SK-N-SH treated with all-trans-retinoic acid at 6 μM for 48 hours (cell line): Measurements from ENCODE around the gene EEIG2.

Experiments
- ATAC-seq: fragments of 200-7000 bp; cut with Tn5 transposase; 3 replicates; pipeline ENCODE4 v1.9.1; 2020; ENCODE audit warnings: mild to moderate bottlenecking, moderate library complexity
- BACH2 ChIP-seq: fragments of 250-450 bp; sonication (Bioruptor Pico); IDR thresholded peaks from 2 replicates; pipeline ENCODE4 v1.9.0; 2021; ENCODE audit warnings: mild to moderate bottlenecking, borderline replicate concordance
- CSDC2 ChIP-seq: fragments of 250-450 bp; sonication (Bioruptor Pico); IDR thresholded peaks from 2 replicates; pipeline ENCODE4 v1.5.0; 2020; ENCODE audit warnings: mild to moderate bottlenecking, moderate library complexity
- GLIS3 ChIP-seq: fragments of 250-450 bp; sonication (Bioruptor Pico); IDR thresholded peaks from 2 replicates; pipeline ENCODE4 v1.5.0; 2020; ENCODE audit warnings: mild to moderate bottlenecking, moderate library complexity
- ISL1 ChIP-seq: fragments of 250-450 bp; sonication (Bioruptor Pico); IDR thresholded peaks from 2 replicates; pipeline ENCODE4 v2.1.2; 2022; ENCODE audit warnings: mild to moderate bottlenecking, moderate library complexity
- OSR1 ChIP-seq: fragments of 250-450 bp; sonication (Bioruptor Pico); IDR thresholded peaks from 2 replicates; pipeline ENCODE4 v1.8.0; 2022; ENCODE audit warnings: moderate library complexity, mild to moderate bottlenecking, inconsistent platforms
- PPARA ChIP-seq: fragments of 250-450 bp; sonication (Bioruptor Pico); IDR thresholded peaks from 2 replicates; pipeline ENCODE4 v1.5.0; 2020; ENCODE audit warnings: mild to moderate bottlenecking, borderline replicate concordance
- RARB ChIP-seq: fragments of 250-450 bp; sonication (Bioruptor Pico); IDR thresholded peaks from 2 replicates; pipeline ENCODE4 v1.8.0; 2021; ENCODE audit warnings: mild to moderate bottlenecking, moderate library complexity
- SNAI2 ChIP-seq: fragments of 250-450 bp; sonication (Bioruptor Pico); IDR thresholded peaks from 2 replicates; pipeline ENCODE4 v1.5.0; 2020; ENCODE audit warnings: mild to moderate bottlenecking, moderate library complexity
- TCF4 ChIP-seq: fragments of 250-450 bp; sonication (Bioruptor Pico); IDR thresholded peaks from 2 replicates; pipeline ENCODE4 v1.8.0; 2021; ENCODE audit warnings: mild to moderate bottlenecking, moderate library complexity, borderline replicate concordance
- TOX ChIP-seq: fragments of 250-450 bp; sonication (Bioruptor Pico); IDR thresholded peaks from 2 replicates; pipeline ENCODE4 v1.8.0; 2021; ENCODE audit warnings: mild to moderate bottlenecking, moderate library complexity, borderline replicate concordance
- ZFP3 ChIP-seq: fragments of 250-450 bp; sonication (Bioruptor Pico); IDR thresholded peaks from 2 replicates; pipeline ENCODE4 v1.5.0; 2020; ENCODE audit warnings: mild to moderate bottlenecking, moderate library complexity
- ZFP30 ChIP-seq: fragments of 450-650 bp; formaldehyde crosslinking; IDR thresholded peaks from 2 replicates; pipeline ENCODE4 v1.5.0; 2022; ENCODE audit warnings: mild to moderate bottlenecking, moderate library complexity
- ZNF565 ChIP-seq: fragments of 450-650 bp; formaldehyde crosslinking; conservative IDR thresholded peaks from 2 replicates; pipeline ENCODE4 v1.5.0; 2020; ENCODE audit warnings: low read depth, mild to moderate bottlenecking, moderate library complexity
- ZNF8 ChIP-seq: fragments of 450-650 bp; formaldehyde crosslinking; IDR thresholded peaks from 2 replicates; pipeline ENCODE4 v1.5.0; 2020; ENCODE audit warnings: mild to moderate bottlenecking, moderate library complexity
- TF ChIP-seq, protein P1 (sequence below): fragments of 250-450 bp; sonication (Bioruptor Pico); IDR thresholded peaks from 2 replicates; pipeline ENCODE4 v1.5.0; 2020; ENCODE audit warnings: mild to moderate bottlenecking, moderate library complexity
- TF ChIP-seq, protein P2 (sequence below): fragments of 250-450 bp; sonication (Bioruptor Pico); IDR thresholded peaks from 2 replicates; pipeline ENCODE4 v1.5.1; 2021; ENCODE audit warnings: mild to moderate bottlenecking, moderate library complexity
- TF ChIP-seq, protein P3 (sequence below): fragments of 250-450 bp; sonication (Bioruptor Pico); IDR thresholded peaks from 2 replicates; pipeline ENCODE4 v1.5.1; 2020; ENCODE audit warnings: low read depth, mild to moderate bottlenecking, moderate library complexity
- TF ChIP-seq, protein P4 (sequence below): fragments of 250-450 bp; sonication (Bioruptor Pico); IDR thresholded peaks from 2 replicates; pipeline ENCODE4 v1.8.0; 2020; ENCODE audit warnings: mild to moderate bottlenecking, moderate library complexity, borderline replicate concordance

The EEIG2 gene

DNA sequence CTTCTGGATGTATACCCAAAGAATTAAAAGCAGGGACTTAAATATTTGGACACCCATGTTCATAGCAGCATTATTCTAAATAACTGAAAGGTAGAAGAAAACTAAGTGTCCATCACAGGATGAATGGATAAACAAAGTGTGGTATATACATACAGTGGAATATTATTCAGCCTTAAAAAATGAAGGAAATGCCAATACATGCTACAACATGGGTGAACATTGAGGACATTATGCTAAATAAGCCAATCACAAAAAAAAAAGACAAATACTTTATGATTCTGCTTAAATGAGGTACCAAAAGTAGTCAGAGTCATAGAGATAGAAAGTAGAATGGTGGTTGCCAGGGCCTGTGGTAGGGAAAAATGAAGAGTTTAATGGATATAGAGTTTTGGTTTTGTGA lies 14.1 kb downstream of the EEIG2 start:
- TF ChIP-seq BACH2 (CRISPR knock-in tag) (no peak), ZNF8 (CRISPR knock-in tag) (0 out of 2 replicates have a peak, but pooled peaks have one; percentile 29)
- TF ChIP-seq, protein P1, sequence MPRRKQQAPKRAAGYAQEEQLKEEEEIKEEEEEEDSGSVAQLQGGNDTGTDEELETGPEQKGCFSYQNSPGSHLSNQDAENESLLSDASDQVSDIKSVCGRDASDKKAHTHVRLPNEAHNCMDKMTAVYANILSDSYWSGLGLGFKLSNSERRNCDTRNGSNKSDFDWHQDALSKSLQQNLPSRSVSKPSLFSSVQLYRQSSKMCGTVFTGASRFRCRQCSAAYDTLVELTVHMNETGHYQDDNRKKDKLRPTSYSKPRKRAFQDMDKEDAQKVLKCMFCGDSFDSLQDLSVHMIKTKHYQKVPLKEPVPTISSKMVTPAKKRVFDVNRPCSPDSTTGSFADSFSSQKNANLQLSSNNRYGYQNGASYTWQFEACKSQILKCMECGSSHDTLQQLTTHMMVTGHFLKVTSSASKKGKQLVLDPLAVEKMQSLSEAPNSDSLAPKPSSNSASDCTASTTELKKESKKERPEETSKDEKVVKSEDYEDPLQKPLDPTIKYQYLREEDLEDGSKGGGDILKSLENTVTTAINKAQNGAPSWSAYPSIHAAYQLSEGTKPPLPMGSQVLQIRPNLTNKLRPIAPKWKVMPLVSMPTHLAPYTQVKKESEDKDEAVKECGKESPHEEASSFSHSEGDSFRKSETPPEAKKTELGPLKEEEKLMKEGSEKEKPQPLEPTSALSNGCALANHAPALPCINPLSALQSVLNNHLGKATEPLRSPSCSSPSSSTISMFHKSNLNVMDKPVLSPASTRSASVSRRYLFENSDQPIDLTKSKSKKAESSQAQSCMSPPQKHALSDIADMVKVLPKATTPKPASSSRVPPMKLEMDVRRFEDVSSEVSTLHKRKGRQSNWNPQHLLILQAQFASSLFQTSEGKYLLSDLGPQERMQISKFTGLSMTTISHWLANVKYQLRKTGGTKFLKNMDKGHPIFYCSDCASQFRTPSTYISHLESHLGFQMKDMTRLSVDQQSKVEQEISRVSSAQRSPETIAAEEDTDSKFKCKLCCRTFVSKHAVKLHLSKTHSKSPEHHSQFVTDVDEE (CRISPR knock-in tag) = no peak

DNA sequence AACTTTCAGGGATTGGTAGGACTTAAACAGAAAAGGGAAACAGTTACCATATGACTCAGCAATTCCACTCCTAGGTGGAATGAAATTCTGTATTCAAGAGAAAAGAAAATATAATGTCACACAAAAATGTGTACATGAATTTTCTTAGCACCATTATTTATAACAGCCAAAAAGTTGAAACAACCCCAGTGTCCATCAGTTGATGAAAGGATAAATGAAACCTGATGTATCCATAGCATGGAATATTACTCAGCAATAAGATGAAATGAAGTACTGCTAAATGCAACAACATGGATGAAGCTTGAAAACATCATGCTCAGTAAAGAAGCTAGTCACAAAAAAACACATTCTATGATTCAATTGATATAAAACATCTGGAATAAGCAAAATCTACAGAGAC lies 15.5 kb downstream of the EEIG2 start:
- ATAC-seq = peak; percentile 57; the same call in 2 of the 3 replicates
- TF ChIP-seq, protein P2, sequence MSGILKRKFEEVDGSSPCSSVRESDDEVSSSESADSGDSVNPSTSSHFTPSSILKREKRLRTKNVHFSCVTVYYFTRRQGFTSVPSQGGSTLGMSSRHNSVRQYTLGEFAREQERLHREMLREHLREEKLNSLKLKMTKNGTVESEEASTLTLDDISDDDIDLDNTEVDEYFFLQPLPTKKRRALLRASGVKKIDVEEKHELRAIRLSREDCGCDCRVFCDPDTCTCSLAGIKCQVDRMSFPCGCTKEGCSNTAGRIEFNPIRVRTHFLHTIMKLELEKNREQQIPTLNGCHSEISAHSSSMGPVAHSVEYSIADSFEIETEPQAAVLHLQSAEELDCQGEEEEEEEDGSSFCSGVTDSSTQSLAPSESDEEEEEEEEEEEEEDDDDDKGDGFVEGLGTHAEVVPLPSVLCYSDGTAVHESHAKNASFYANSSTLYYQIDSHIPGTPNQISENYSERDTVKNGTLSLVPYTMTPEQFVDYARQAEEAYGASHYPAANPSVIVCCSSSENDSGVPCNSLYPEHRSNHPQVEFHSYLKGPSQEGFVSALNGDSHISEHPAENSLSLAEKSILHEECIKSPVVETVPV (CRISPR knock-in tag) = no peak
- TF ChIP-seq ISL1 (CRISPR knock-in tag) (no peak), TOX (CRISPR knock-in tag) (no peak), OSR1 (CRISPR knock-in tag) (no peak), GLIS3 (CRISPR knock-in tag) (no peak), RARB (CRISPR knock-in tag) (no peak), ZNF565 (no peak)

More for the DNA sequence above, 14.1 kb downstream of the EEIG2 start:
- ATAC-seq = no peak

DNA sequence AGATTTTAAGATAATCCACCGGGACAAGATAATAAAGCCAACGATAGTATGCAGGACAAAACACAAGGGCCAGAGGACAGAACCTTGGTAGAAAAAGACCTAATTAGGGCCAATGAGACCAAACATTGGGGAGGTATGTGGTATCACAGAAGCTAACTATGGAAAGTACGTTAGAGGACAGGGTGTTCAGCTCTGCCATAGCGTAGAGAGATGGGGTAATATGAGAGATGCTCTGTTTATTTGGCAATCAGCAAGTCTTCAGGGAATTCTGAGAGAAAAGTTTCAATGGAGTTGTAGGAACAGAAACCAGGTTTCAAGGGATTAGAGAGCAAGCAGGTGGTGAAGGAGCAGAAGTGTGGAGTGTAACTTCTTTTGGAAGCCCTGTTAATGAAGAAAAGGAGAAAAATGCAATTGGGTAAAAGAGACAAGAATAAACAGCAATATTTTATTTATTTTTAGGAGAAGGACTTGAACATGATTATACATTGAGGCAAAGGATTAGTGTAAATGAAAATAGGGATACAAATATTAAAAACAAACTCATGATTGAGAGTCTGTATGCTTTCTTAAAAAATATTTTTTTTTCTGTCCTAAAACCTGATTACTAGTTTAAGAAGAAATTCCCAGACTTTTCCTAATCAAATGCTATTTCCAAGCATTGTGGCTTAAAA lies 24.0 kb downstream of the EEIG2 start:
- ATAC-seq = no peak
- TF ChIP-seq ZFP3 (CRISPR knock-in tag) = no peak
- no peak for TF ChIP-seq RARB (CRISPR knock-in tag)
- TF ChIP-seq, protein P3, sequence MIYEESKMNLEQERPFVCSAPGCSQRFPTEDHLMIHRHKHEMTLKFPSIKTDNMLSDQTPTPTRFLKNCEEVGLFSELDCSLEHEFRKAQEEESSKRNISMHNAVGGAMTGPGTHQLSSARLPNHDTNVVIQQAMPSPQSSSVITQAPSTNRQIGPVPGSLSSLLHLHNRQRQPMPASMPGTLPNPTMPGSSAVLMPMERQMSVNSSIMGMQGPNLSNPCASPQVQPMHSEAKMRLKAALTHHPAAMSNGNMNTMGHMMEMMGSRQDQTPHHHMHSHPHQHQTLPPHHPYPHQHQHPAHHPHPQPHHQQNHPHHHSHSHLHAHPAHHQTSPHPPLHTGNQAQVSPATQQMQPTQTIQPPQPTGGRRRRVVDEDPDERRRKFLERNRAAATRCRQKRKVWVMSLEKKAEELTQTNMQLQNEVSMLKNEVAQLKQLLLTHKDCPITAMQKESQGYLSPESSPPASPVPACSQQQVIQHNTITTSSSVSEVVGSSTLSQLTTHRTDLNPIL = no peak

DNA sequence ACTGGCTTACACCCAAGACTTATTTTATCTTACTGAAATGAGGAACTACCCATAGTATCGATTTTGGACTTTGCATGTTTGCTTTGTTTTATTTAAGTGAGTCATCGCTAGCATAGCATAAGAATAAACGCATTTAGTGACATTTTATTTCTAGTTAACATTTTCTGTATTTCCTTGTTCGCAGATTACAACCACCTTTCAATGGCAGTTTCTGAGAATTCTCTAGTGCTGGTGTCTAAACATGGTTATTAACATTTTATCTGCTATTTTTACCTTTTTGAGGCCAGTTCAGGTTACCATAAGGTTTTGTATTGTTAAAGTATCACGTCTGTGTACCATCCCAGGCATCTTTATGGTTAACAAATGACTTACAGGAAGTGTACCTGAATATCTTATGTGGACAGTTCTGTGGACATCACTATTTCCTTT lies 24.5 kb downstream of the EEIG2 start:
- TF ChIP-seq OSR1 (CRISPR knock-in tag) (no peak), PPARA (no peak), BACH2 (CRISPR knock-in tag) (no peak), TOX (CRISPR knock-in tag) (no peak), SNAI2 (no peak), ZNF565 (no peak)
- TF ChIP-seq, protein P3 = no peak
- TF ChIP-seq, protein P1 (CRISPR knock-in tag) = no peak
- TF ChIP-seq, all 23 proteins: peak for 0
- no peak for ATAC-seq

DNA sequence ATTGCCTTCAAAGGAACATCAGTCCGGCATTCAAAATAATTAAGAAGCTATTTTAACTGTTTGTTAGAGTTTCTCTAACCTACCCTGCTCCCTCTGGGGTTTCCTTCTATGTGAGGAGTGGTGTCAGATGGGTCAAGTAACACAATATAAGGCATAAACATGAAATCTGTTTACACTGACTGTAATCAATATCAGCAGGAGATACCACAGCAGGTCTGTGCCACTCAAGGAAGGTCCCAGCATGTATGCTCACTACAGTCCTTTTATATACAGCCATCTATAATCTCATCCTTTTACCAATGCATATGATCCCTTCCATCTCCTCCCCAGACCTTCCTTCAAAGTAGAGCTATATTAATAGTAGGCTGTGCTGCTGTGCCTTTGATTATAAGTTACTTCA lies 25.4 kb downstream of the EEIG2 start:
- peak; percentile 57 for ATAC-seq
- no peak for TF ChIP-seq ZFP30 (CRISPR knock-in tag)
- TF ChIP-seq, protein P1 (CRISPR knock-in tag) = no peak
- no peak for TF ChIP-seq CSDC2 (CRISPR knock-in tag)
- TF ChIP-seq, protein P4, sequence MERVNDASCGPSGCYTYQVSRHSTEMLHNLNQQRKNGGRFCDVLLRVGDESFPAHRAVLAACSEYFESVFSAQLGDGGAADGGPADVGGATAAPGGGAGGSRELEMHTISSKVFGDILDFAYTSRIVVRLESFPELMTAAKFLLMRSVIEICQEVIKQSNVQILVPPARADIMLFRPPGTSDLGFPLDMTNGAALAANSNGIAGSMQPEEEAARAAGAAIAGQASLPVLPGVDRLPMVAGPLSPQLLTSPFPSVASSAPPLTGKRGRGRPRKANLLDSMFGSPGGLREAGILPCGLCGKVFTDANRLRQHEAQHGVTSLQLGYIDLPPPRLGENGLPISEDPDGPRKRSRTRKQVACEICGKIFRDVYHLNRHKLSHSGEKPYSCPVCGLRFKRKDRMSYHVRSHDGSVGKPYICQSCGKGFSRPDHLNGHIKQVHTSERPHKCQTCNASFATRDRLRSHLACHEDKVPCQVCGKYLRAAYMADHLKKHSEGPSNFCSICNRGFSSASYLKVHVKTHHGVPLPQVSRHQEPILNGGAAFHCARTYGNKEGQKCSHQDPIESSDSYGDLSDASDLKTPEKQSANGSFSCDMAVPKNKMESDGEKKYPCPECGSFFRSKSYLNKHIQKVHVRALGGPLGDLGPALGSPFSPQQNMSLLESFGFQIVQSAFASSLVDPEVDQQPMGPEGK (CRISPR knock-in tag) = no peak
- no peak for TF ChIP-seq TCF4
- TF ChIP-seq RARB (CRISPR knock-in tag) = no peak
